Limb (tissue), 2 donors: ENCODE data around the gene ACOT13.
"Not testable (repeated sequence)": the region's sequence is repeated elsewhere in the genome, so short reads cannot be mapped to it uniquely, and the experiment has no call there.

ENCODE experiments used
- DNase-seq, 2 donors: peaks; one replicate each; pipeline ENCODE4 v3.0.0-alpha.2; 2016; ENCODE audit errors: extremely low spot score in 2 of 2

The ACOT13 gene

GRCh38 chr6:24692003-24692402 is 25.1 kb downstream of the ACOT13 start:
- DNase-seq = no peak

GRCh38 chr6:24692415-24692814 is 25.5 kb downstream of the ACOT13 start:
- DNase-seq = no peak

DNA sequence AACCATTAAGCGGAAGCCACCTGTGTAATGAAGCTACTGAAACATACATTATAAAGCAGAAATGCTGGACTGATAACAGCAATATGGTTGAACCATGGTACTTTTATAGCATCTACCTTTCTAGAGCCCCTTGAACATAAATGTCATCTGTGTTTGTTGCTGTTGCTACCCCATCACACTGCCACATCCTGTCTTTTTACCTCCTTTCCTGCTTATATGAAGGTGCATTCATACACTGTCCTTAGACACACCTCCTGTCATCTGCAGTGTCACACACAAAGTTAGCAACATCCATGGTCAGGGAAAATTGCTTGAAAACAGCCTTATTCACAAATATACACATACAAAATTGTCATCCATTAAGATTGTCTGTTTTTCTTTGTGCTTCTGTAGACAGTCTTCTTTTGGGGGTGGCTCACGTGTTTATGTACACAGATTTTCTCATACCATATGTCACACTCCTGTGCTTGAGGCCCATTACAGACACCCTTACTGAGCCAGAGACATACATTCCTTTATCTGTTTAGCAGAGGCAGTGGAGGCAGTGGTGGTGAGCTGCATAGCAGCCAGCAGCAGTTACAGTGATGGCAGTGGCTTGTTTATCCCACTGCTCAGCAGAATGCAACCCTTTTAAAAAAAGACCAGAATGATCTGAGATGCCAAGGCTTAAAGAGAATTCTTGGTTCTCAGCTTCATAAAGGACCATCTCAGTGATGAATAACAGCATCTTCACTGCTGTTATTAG is 26.1 kb downstream of the ACOT13 start:
- DNase-seq = no peak

- DNase-seq = no peak
These were observed 27.3 kb downstream of the ACOT13 start for GRCh38 chr6:24694198-24694597.

GRCh38 chr6:24695635-24696034 is 28.8 kb downstream of the ACOT13 start:
- peak in 1 of 2 donors; percentile 36 for DNase-seq

DNA sequence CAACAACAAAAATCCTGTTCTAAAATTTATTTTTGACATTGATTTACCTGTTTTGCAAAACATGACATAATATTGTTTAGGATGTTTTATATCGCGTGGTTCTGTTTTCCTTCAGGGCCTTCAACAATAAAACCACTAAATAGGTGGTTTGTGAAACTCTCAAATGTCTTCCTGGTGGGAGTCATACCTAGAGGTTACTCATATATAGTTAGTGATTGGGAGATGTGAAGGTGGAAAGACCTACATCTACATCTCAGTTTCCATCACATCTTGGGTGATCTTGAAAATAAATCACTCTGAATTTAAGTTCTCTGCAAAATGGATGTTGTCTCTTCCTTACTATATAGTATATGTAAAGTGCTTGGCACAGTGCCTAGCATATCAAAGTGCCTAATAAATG is 29.2 kb downstream of the ACOT13 start:
- no peak for DNase-seq

GRCh38 chr6:24699521-24700359 is 32.9 kb downstream of the ACOT13 start:
- DNase-seq = no peak

DNA sequence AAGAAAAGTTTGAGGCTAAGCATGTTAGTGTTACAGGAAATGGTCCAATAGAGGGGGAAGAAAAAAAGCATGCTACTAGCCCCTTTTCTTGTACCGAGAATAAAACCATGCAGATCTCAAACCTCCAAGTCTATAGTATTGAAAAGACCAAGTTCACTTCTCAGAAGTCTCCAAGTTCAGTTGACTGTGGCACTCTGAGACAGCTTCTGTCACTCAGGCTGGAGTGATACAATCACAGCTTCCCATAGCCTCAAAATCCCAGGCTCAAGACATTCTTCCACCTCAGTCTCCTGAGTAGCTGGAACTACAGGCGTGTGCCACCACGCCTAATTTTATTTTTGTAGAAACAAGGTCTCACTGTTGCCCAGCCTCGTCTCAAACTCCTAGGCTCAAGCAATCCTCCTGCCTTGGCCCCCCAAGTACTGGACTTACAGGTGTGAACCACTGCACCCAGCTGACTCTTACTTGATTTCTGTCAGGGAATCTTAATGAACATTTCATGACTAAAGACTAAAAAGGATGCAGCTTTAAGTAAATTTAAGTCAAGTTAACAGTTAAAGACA is 35.9 kb downstream of the ACOT13 start:
- no peak for DNase-seq

DNA sequence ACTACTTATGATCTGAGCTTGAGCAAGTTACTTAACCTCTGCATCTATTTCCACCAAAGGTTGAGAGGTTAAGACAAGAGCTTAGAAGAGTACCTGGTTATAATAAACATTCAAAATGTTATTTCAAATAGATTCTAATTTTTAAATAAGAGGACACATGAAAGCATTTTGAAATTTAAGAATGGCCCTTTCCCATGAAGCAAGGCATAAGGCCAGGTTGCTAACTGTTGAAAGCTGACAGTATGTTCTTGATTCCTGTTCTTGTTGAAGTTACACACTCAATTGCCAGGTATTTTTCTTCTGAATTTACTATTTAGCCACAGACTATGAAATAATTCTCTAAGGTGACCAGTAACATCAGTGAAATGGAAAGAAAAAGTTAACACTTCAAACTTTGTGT is 37.6 kb downstream of the ACOT13 start:
- DNase-seq = no peak

DNA sequence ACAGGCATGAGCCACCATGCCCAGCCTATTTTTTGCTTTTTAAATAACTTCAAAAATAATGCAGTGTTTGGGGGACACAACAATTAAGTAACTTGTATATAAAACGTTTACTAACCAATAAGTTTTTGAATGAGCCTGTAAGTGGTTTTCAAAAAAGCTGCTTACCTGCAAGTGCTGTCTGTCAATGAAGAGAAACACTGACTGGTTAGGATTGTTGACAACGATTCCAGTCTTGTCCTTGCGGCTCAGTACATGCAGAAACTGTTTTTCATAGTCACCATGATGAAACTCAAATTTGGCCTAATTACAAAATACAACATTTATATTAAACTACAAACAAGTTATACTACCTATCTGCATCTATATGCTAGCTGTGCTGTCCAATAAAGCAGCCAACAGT is 41.7 kb downstream of the ACOT13 start:
- no peak for DNase-seq

DNA sequence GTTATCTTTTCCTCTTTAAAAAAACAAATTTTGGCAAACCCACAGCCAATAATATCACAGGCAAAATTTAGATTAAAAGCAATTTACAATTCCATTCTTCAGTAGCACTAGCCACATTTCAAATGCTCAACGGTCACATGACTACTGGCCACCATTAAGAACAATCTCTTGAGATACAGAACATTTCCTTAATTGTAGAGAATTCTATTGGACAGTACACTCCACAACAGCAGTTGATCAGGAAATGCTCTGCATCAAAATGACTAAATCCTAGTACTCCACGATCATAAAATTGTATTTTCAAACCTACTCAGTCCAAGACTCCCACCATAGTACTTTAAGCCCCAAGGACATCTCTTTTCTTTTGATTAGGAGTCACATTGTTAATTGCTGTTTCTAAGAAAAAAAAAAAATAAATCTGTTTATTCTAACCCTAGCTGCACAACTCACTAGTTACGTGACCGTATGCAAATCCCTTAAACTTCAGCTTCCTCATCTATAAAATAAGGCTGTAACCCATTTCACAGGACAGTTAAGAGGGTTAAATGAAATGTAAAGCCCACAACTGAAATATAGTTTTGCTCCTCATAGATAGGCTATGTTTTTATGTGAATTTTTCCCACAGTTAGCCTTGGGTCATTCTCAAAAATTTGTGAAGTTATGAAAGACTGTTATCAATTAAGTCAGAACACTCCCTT is 42.3 kb downstream of the ACOT13 start:
- DNase-seq = no peak

DNA sequence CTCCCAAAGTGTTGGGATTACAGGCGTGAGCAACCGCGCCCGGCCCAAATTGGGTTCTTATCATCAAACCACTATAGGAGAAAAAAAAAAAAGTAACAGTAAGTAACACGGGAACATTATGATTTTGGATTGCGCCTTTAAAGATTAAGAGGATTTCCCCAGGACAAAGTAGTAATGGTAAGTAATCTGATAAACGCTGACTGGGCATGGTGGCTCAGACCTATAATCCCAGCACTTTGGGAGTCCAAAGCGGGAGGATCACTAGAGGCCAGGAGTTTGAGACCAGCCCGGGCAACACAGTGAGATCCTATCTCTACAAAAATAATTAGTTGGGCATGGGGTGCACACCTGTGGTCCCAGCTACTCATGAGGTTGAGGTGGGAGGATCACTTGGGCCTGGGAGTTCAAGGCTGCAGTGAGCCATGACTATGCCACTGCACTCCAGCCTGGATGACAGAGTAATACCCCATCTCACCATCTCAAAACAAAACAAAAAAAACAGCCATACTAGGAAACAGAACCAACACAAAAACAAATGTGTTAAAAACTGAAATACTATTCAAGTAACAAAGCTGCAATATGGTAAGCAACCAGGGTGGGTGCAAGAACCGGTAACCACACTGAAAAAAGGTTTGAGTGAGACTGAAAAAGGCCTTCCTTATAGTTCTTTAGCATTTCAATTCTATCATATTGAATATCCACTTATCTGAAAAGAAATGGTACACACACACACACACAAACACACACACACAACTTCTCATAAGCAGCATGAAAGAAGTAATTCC is 43.8 kb downstream of the ACOT13 start:
- no peak for DNase-seq

- not testable (repeated sequence) for DNase-seq
These were observed 49.8 kb downstream of the ACOT13 start for GRCh38 chr6:24716602-24717148.

- no peak for DNase-seq
These were observed 51.7 kb downstream of the ACOT13 start for GRCh38 chr6:24718449-24719124.

- peak in 1 of 2 donors; percentile 51 for DNase-seq
These were observed 52.5 kb downstream of the ACOT13 start, which contains the start of gene C6orf62 for GRCh38 chr6:24719125-24719971. Gene C6orf62, minus strand, starts transcription at chr6:24719154. Its CDS starts 486 bp downstream, at chr6:24718668.

DNA sequence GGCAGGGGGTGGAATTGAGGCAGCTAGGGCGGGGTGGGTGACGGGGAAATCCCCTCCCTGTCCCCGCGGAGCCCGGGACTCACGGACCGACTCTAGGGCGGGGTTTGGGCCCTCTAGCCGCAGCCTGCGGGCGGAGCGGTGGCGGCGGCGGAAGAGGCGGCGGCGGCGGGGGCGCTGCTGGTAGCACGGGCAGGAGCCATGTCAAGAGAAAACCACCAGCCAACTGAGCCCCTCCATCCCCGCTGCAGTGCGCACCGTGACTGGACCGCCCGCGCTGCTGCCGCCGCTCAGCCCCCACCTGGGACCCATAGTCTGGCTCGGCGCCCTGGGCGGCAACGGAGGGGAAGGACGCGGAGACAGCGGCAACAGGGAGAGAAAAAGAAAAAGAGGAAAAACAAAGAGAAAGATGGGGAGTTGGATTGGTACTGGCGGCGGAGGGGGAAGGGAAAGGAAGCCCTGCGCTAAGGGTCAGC is 53.3 kb downstream of the ACOT13 start:
- peak in 1 of 2 donors; percentile 79 for DNase-seq

GRCh38 chr6:24720604-24721460 is 54.0 kb downstream of the ACOT13 start:
- DNase-seq = peak; percentile 100
